ELR (cell line): ENCODE results near the gene GSX1.
"Not testable (repeated sequence)": the region's sequence is repeated elsewhere in the genome, so short reads cannot be mapped to it uniquely, and the experiment has no call there.

Source experiments
- DNase-seq: peaks from one replicate; pipeline ENCODE4 v3.0.0-alpha.2; 2015; ENCODE audit warnings: low read depth

The GSX1 gene

GRCh38 chr13:27794368-27794691 is 2.0 kb downstream of the GSX1 start:
- DNase-seq = no peak

- no peak for DNase-seq
Measured at GRCh38 chr13:27794921-27795717, 2.8 kb downstream of the GSX1 start.

GRCh38 chr13:27795718-27796019 is 3.4 kb downstream of the GSX1 start:
- no peak for DNase-seq

GRCh38 chr13:27796544-27797227 is 4.4 kb downstream of the GSX1 start:
- DNase-seq = no peak

- DNase-seq = peak; percentile 61
Measured at GRCh38 chr13:27797228-27797624, 4.9 kb downstream of the GSX1 start.

GRCh38 chr13:27806744-27807387 is 14.6 kb downstream of the GSX1 start:
- no peak for DNase-seq

GRCh38 chr13:27808851-27809550 is 16.7 kb downstream of the GSX1 start:
- peak; percentile 34 for DNase-seq

- DNase-seq = no peak
Measured at GRCh38 chr13:27810009-27810408, 17.7 kb downstream of the GSX1 start.

GRCh38 chr13:27810461-27810860 is 18.2 kb downstream of the GSX1 start:
- no peak for DNase-seq

- DNase-seq = no peak
Measured at GRCh38 chr13:27813826-27814225, 21.5 kb downstream of the GSX1 start.

GRCh38 chr13:27817832-27818231 is 25.5 kb downstream of the GSX1 start:
- not testable (repeated sequence) for DNase-seq

GRCh38 chr13:27820524-27821482 is 28.5 kb downstream of the GSX1 start:
- DNase-seq = no peak

- no peak for DNase-seq
Measured at GRCh38 chr13:27821566-27821965, 29.3 kb downstream of the GSX1 start.

- DNase-seq = no peak
Measured at GRCh38 chr13:27822258-27822872, 30.1 kb downstream of the GSX1 start.

GRCh38 chr13:27822873-27823311 is 30.6 kb downstream of the GSX1 start:
- DNase-seq = no peak

GRCh38 chr13:27824121-27824520 is 31.8 kb downstream of the GSX1 start:
- no peak for DNase-seq

GRCh38 chr13:27825072-27825471 is 32.8 kb downstream of the GSX1 start:
- no peak for DNase-seq

GRCh38 chr13:27826379-27827353 is 34.4 kb downstream of the GSX1 start:
- DNase-seq = peak; percentile 84

- DNase-seq = no peak
Measured at GRCh38 chr13:27827646-27828045, 35.4 kb downstream of the GSX1 start.

GRCh38 chr13:27830010-27830409 is 37.7 kb downstream of the GSX1 start:
- peak; percentile 43 for DNase-seq
